ENCODE measurements around the gene RNU1-4. TPM values are rescaled to one million over a fixed set of nuclear protein-coding genes. Genes with fewer than 3 reads are reported as not detected.
"Not testable (repeated sequence)": the region's sequence is repeated elsewhere in the genome, so short reads cannot be mapped to it uniquely, and the experiment has no call there.

RNU1-4 gene
- total and polyA plus RNA-seq, 2 donors from 2014 or later = 26.8 to 8,605 TPM

GRCh38 chr1:16749910-16750888 is 9.9 kb downstream of the RNU1-4 start:
- H3K4me1 ChIP-seq (ENCODE audit: control insufficient read depth in 2 of 3, insufficient read depth in 2 of 3, low read depth in 1 of 3, low read length in 3 of 3); DNase-seq; H3K4me3 ChIP-seq (ENCODE audit: low read length in 3 of 3); intact Hi-C loops (cut with DNase I); H3K27me3 ChIP-seq (ENCODE audit: control insufficient read depth, insufficient read depth, low read length); H3K27ac ChIP-seq (ENCODE audit: low read depth in 2 of 2, low read length in 2 of 2); H3K9me3 ChIP-seq (ENCODE audit: control insufficient read depth in 2 of 3, insufficient read depth in 1 of 3, low read length in 3 of 3); FAIRE-seq; H3K9ac ChIP-seq (ENCODE audit: low read length in 3 of 3); H3K36me3 ChIP-seq (ENCODE audit: control insufficient read depth in 2 of 3, insufficient read depth in 3 of 3, low read length in 3 of 3): not testable (repeated sequence)

GRCh38 chr1:16752770-16753169 is 12.5 kb downstream of the RNU1-4 start:
- FAIRE-seq = not testable (repeated sequence)

DNA sequence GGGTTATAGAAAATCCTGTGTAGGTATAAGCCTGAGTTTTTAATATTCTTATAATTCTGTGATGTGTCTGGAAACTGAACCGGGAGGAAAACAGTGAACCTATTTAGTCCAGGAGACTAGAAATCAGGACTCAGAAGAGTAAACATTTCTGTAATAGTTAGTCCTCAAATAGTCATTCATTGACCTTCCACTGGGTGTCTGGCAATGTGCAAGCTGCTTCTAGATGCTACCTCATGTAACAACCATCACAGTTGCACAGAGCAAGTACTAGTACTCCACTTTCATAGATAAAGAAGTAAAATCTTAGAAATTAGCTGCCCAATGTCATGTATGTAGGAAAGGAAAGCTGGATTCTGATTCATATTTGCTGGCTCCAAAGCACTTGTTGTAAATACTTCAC is 15.1 kb downstream of the RNU1-4 start:
- DNase-seq; H3K4me3 ChIP-seq (ENCODE audit: low read length in 3 of 3); H3K9me3 ChIP-seq (ENCODE audit: control insufficient read depth in 2 of 3, insufficient read depth in 1 of 3, low read length in 3 of 3); intact Hi-C loops (cut with DNase I); FAIRE-seq; H3K27me3 ChIP-seq (ENCODE audit: control insufficient read depth, insufficient read depth, low read length); H3K9ac ChIP-seq (ENCODE audit: low read length in 3 of 3); H3K27ac ChIP-seq (ENCODE audit: low read depth in 2 of 2, low read length in 2 of 2); H3K4me1 ChIP-seq (ENCODE audit: control insufficient read depth in 2 of 3, insufficient read depth in 2 of 3, low read depth in 1 of 3, low read length in 3 of 3); H3K36me3 ChIP-seq (ENCODE audit: control insufficient read depth in 2 of 3, insufficient read depth in 3 of 3, low read length in 3 of 3): not testable (repeated sequence)

More at GRCh38 chr1:16752770-16753169, 12.5 kb downstream of the RNU1-4 start:
- H3K27me3 ChIP-seq (ENCODE audit: control insufficient read depth, insufficient read depth, low read length); H3K36me3 ChIP-seq (ENCODE audit: control insufficient read depth in 2 of 3, insufficient read depth in 3 of 3, low read length in 3 of 3); H3K9me3 ChIP-seq (ENCODE audit: control insufficient read depth in 2 of 3, insufficient read depth in 1 of 3, low read length in 3 of 3); DNase-seq; H3K4me1 ChIP-seq (ENCODE audit: control insufficient read depth in 2 of 3, insufficient read depth in 2 of 3, low read depth in 1 of 3, low read length in 3 of 3); H3K9ac ChIP-seq (ENCODE audit: low read length in 3 of 3); H3K27ac ChIP-seq (ENCODE audit: low read depth in 2 of 2, low read length in 2 of 2); intact Hi-C loops (cut with DNase I); H3K4me3 ChIP-seq (ENCODE audit: low read length in 3 of 3): not testable (repeated sequence)

DNA sequence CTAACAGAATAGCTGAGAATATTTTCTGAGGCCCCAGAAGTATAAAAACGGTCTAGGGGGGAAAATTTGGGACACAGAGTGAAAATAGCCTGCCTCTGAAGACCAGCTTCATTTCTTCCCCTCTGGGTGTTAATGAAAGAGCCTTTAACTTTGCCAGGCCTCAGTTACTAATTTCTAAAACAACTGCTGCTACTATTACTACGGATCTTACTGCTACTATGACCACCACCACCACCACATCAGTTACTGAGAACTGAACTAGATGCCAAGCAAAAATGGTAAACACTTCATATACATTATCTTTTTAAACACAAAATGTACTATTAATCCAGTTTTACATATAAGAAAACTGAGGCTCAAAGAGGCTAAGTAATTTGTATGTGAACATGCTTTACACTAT is 15.6 kb downstream of the RNU1-4 start:
- H3K27me3 ChIP-seq (ENCODE audit: control insufficient read depth, insufficient read depth, low read length); H3K9me3 ChIP-seq (ENCODE audit: control insufficient read depth in 2 of 3, insufficient read depth in 1 of 3, low read length in 3 of 3); DNase-seq; FAIRE-seq; H3K4me3 ChIP-seq (ENCODE audit: low read length in 3 of 3); H3K27ac ChIP-seq (ENCODE audit: low read depth in 2 of 2, low read length in 2 of 2); H3K9ac ChIP-seq (ENCODE audit: low read length in 3 of 3); H3K36me3 ChIP-seq (ENCODE audit: control insufficient read depth in 2 of 3, insufficient read depth in 3 of 3, low read length in 3 of 3); intact Hi-C loops (cut with DNase I); H3K4me1 ChIP-seq (ENCODE audit: control insufficient read depth in 2 of 3, insufficient read depth in 2 of 3, low read depth in 1 of 3, low read length in 3 of 3): not testable (repeated sequence)

GRCh38 chr1:16757574-16757973 is 17.3 kb downstream of the RNU1-4 start:
- DNase-seq; H3K4me1 ChIP-seq (ENCODE audit: control insufficient read depth in 2 of 3, insufficient read depth in 2 of 3, low read depth in 1 of 3, low read length in 3 of 3); H3K36me3 ChIP-seq (ENCODE audit: control insufficient read depth in 2 of 3, insufficient read depth in 3 of 3, low read length in 3 of 3); H3K27ac ChIP-seq (ENCODE audit: low read depth in 2 of 2, low read length in 2 of 2); H3K9ac ChIP-seq (ENCODE audit: low read length in 3 of 3); H3K9me3 ChIP-seq (ENCODE audit: control insufficient read depth in 2 of 3, insufficient read depth in 1 of 3, low read length in 3 of 3); FAIRE-seq; H3K27me3 ChIP-seq (ENCODE audit: control insufficient read depth, insufficient read depth, low read length); intact Hi-C loops (cut with DNase I): not testable (repeated sequence)
- peak overlapping the region in 1 of 3 donors; percentile 44 for H3K4me3 ChIP-seq (ENCODE audit: low read length in 3 of 3)

- not testable (repeated sequence) for H3K27ac ChIP-seq (ENCODE audit: low read depth in 2 of 2, low read length in 2 of 2); FAIRE-seq
- peak in 1 of 5 donors; percentile 15 for DNase-seq
Measured at GRCh38 chr1:16758060-16758459, 17.7 kb downstream of the RNU1-4 start.

DNA sequence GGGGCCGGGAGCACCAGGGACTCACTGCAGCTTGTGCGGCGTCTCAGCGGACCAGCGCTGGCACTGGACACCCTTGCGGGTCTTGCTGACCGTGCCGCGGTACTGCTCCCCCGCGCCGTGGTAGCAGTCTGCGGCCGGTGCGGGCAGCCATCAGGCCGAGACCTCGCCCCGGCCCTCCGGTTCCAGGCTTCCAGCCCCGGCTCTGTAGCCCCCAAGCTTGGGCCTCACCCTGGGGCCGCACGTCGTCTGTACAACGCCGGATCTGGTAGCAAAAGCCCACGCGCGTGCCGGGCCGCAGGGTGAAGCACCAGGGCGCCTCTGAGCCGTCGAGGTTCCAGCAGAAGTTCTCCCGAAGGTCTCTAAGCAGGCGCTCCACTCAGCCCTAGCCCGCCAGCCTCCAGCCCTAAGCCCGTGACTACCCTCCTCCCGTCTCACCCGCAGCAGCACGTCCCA is 18.8 kb downstream of the RNU1-4 start:
- peak; percentile 20 to 73 (median 25) for DNase-seq
- Histone ChIP-seq H3K9ac (ENCODE audit: low read length in 3 of 3) (peak overlapping the region in 1 of 3 donors; percentile 40), H3K4me3 (ENCODE audit: low read length in 3 of 3) (peak overlapping the region in 1 of 3 donors; percentile 35)
- H3K27me3 ChIP-seq (ENCODE audit: control insufficient read depth, insufficient read depth, low read length); H3K9me3 ChIP-seq (ENCODE audit: control insufficient read depth in 2 of 3, insufficient read depth in 1 of 3, low read length in 3 of 3); H3K4me1 ChIP-seq (ENCODE audit: control insufficient read depth in 2 of 3, insufficient read depth in 2 of 3, low read depth in 1 of 3, low read length in 3 of 3); intact Hi-C loops (cut with DNase I); H3K36me3 ChIP-seq (ENCODE audit: control insufficient read depth in 2 of 3, insufficient read depth in 3 of 3, low read length in 3 of 3); FAIRE-seq; H3K27ac ChIP-seq (ENCODE audit: low read depth in 2 of 2, low read length in 2 of 2): not testable (repeated sequence)

More at GRCh38 chr1:16758060-16758459, 17.7 kb downstream of the RNU1-4 start:
- H3K27me3 ChIP-seq (ENCODE audit: control insufficient read depth, insufficient read depth, low read length); H3K4me1 ChIP-seq (ENCODE audit: control insufficient read depth in 2 of 3, insufficient read depth in 2 of 3, low read depth in 1 of 3, low read length in 3 of 3); H3K9ac ChIP-seq (ENCODE audit: low read length in 3 of 3); H3K9me3 ChIP-seq (ENCODE audit: control insufficient read depth in 2 of 3, insufficient read depth in 1 of 3, low read length in 3 of 3); intact Hi-C loops (cut with DNase I); H3K36me3 ChIP-seq (ENCODE audit: control insufficient read depth in 2 of 3, insufficient read depth in 3 of 3, low read length in 3 of 3): not testable (repeated sequence)
- H3K4me3 ChIP-seq (ENCODE audit: low read length in 3 of 3) = peak overlapping the region in 1 of 3 donors; percentile 44

GRCh38 chr1:16759650-16760455 is 19.5 kb downstream of the RNU1-4 start:
- H3K27me3 ChIP-seq (ENCODE audit: control insufficient read depth, insufficient read depth, low read length); H3K36me3 ChIP-seq (ENCODE audit: control insufficient read depth in 2 of 3, insufficient read depth in 3 of 3, low read length in 3 of 3); intact Hi-C loops (cut with DNase I); H3K4me1 ChIP-seq (ENCODE audit: control insufficient read depth in 2 of 3, insufficient read depth in 2 of 3, low read depth in 1 of 3, low read length in 3 of 3); H3K9me3 ChIP-seq (ENCODE audit: control insufficient read depth in 2 of 3, insufficient read depth in 1 of 3, low read length in 3 of 3); H3K27ac ChIP-seq (ENCODE audit: low read depth in 2 of 2, low read length in 2 of 2); H3K9ac ChIP-seq (ENCODE audit: low read length in 3 of 3); FAIRE-seq: not testable (repeated sequence)
- peak in 2 of 5 donors; percentile 1 to 43 for DNase-seq
- H3K4me3 ChIP-seq (ENCODE audit: low read length in 3 of 3) = peak overlapping the region in 1 of 3 donors; percentile 21

All from kidney (tissue), 11 donors.